ENCODE results near the gene CD244. TPM values are rescaled to one million over a fixed set of nuclear protein-coding genes. Genes with fewer than 3 reads are reported as not detected.

The CD244 gene
- total and polyA plus RNA-seq, 7 donors, result 0.16 to 1.8 (median 0.36) TPM; not detected in 2

DNA sequence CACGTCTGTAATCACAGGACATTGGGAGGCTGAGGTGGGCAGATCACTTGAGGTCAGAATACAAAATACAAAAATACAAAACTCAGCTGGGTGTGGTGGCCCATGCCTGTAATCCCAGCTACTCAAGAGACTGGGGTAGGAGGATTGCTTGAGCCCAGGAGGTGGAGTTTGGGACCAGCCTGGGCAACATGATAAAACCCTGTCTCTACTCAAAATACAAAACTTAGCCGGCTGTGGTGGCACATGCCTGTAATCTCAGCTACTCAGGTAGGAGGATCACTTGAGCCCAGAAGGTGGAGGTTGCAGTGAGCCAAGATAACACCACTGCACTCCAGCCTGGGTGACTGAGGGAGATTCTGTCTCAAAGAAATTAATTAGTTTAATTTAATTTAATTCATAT lies 28.8 kb upstream of the CD244 start:
- 50 to 76% methylated on average over 2 of the region's 2 CpGs for WGBS, 2 donors
- no peak for TF ChIP-seq POLR2A (IDR thresholded peaks at IDR 0.05)
- TF ChIP-seq EP300 (IDR thresholded peaks at IDR 0.05), result no peak
- TF ChIP-seq, protein P1, sequence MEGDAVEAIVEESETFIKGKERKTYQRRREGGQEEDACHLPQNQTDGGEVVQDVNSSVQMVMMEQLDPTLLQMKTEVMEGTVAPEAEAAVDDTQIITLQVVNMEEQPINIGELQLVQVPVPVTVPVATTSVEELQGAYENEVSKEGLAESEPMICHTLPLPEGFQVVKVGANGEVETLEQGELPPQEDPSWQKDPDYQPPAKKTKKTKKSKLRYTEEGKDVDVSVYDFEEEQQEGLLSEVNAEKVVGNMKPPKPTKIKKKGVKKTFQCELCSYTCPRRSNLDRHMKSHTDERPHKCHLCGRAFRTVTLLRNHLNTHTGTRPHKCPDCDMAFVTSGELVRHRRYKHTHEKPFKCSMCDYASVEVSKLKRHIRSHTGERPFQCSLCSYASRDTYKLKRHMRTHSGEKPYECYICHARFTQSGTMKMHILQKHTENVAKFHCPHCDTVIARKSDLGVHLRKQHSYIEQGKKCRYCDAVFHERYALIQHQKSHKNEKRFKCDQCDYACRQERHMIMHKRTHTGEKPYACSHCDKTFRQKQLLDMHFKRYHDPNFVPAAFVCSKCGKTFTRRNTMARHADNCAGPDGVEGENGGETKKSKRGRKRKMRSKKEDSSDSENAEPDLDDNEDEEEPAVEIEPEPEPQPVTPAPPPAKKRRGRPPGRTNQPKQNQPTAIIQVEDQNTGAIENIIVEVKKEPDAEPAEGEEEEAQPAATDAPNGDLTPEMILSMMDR (IDR thresholded peaks at IDR 0.05), result no peak
- no peak for TF ChIP-seq POLR2AphosphoS5 (IDR thresholded peaks at IDR 0.05)
- Histone ChIP-seq H3K4me1 (no peaks in the 10 kb centered on the region), H3K36me3 (no peaks in the 10 kb centered on the region), H3K27me3 (no peaks in the 10 kb centered on the region), H3K27ac (no peak overlapping the region), H3K9me3 (peaks cover 0 to 2% (median under 1%) of the 10 kb centered on the region in 4 donors), H3K4me3 (no peak overlapping the region)
- intact Hi-C loops (cut with DNase I), result no loop called here
- DNase-seq, result no peak

DNA sequence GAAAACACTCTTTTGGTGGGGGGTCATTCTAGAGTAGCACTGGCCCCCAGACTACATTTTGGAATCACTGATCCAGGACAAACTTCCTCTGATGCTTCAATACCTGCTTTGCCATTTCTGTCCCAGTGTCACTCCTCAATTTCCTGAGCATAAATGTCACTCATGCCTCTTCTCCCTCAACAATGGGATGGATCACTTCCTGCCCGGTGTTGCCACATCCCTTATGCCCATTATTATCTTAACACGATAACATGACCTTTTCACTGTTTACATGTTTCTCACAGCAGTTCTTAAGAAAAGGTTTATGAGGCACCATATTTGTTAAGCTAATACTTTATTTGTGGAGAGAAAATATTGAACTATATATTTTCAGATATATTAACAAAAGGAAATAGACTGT lies 26.2 kb upstream of the CD244 start:
- Histone ChIP-seq H3K27me3 (peaks cover 0 to 5% (median 0%) of the 10 kb centered on the region in 3 donors), H3K4me1 (no peaks in the 10 kb centered on the region), H3K27ac (no peak overlapping the region), H3K9me3 (peaks cover 0 to 2% (median 0%) of the 10 kb centered on the region in 4 donors), H3K36me3 (no peaks in the 10 kb centered on the region), H3K4me3 (no peak overlapping the region)
- WGBS, 2 donors, result 17 to 51% methylated on average over 2 of the region's 2 CpGs
- TF ChIP-seq, protein P1 (IDR thresholded peaks at IDR 0.05), result no peak
- no peak for TF ChIP-seq POLR2AphosphoS5 (IDR thresholded peaks at IDR 0.05)
- TF ChIP-seq POLR2A (IDR thresholded peaks at IDR 0.05), result no peak
- TF ChIP-seq EP300 (IDR thresholded peaks at IDR 0.05), result no peak
- intact Hi-C loops (cut with DNase I), result no loop called here
- no peak for DNase-seq

DNA sequence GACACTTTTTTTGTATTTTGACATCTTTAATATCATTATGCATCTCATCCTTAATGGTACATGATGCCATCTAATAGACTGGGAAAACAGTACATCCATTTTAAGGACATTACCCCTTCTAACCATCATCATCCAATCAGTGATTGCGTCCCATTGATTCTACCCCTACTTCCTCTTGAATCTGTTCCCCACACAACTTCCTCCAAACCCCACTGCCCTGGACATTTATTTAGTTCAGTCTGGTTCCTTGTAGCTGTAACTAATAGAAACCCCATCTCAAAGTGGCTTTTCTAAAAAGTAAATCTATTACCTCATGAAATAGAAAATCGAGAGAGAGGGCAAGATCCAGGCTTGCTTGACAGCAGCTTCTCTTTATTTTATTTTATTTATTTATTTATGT lies 24.4 kb upstream of the CD244 start:
- no peak for DNase-seq
- Histone ChIP-seq H3K27ac (no peak overlapping the region), H3K36me3 (no peaks in the 10 kb centered on the region), H3K4me3 (no peak overlapping the region), H3K4me1 (no peaks in the 10 kb centered on the region), H3K9me3 (no peaks in the 10 kb centered on the region), H3K27me3 (peaks cover 0 to 5% (median 0%) of the 10 kb centered on the region in 3 donors)
- TF ChIP-seq EP300 (IDR thresholded peaks at IDR 0.05) (no peak), POLR2A (IDR thresholded peaks at IDR 0.05) (no peak), POLR2AphosphoS5 (IDR thresholded peaks at IDR 0.05) (no peak)
- TF ChIP-seq, protein P1 (IDR thresholded peaks at IDR 0.05), result no peak
- 80 to 84% methylated on average over 2 of the region's 2 CpGs for WGBS, 2 donors
- intact Hi-C loops (cut with DNase I), result no loop called here

GRCh38 chr1:160885042-160885441 lies 22.4 kb upstream of the CD244 start, which contains the start of gene ITLN1:
TSS of gene ITLN1 (minus strand) at chr1:160885180. CDS start at chr1:160884877, 303 bp downstream.
- Histone ChIP-seq H3K27ac (no peak within 1 kb of the TSS), H3K36me3 (no peaks in the 10 kb centered on the region), H3K9me3 (no peaks in the 10 kb centered on the region), H3K4me1 (no peaks in the 10 kb centered on the region), H3K27me3 (peaks cover 0 to 5% (median 0%) of the 10 kb centered on the region in 3 donors), H3K4me3 (no peak within 1 kb of the TSS)
- intact Hi-C loops (cut with DNase I), result no loop called here
- TF ChIP-seq EP300 (IDR thresholded peaks at IDR 0.05) (no peak), POLR2A (IDR thresholded peaks at IDR 0.05) (no peak), POLR2AphosphoS5 (IDR thresholded peaks at IDR 0.05) (no peak)
- TF ChIP-seq, protein P1 (IDR thresholded peaks at IDR 0.05), result no peak
- DNase-seq, result no peak
- 31 to 57% methylated on average over 5 of the region's 5 CpGs for WGBS, 2 donors

GRCh38 chr1:160884579-160884978 lies 21.9 kb upstream of the CD244 start:
- H3K27ac ChIP-seq, result no peak overlapping the region
- no peaks in the 10 kb centered on the region for H3K9me3 ChIP-seq
- peaks cover 0 to 5% (median 0%) of the 10 kb centered on the region in 3 donors for H3K27me3 ChIP-seq
- no peaks in the 10 kb centered on the region for H3K4me1 ChIP-seq
- intact Hi-C loops (cut with DNase I), result no loop called here
- H3K36me3 ChIP-seq, result no peaks in the 10 kb centered on the region
- H3K4me3 ChIP-seq, result no peak overlapping the region
- TF ChIP-seq, protein P1 (IDR thresholded peaks at IDR 0.05), result no peak
- no peak for TF ChIP-seq POLR2A (IDR thresholded peaks at IDR 0.05)
- no peak for TF ChIP-seq EP300 (IDR thresholded peaks at IDR 0.05)
- TF ChIP-seq POLR2AphosphoS5 (IDR thresholded peaks at IDR 0.05), result no peak
- 83 to 85% methylated on average over 6 of the region's 6 CpGs for WGBS, 2 donors
- DNase-seq, result no peak
